ENCODE data around the gene ELMOD1. TPM values are rescaled to one million over a fixed set of nuclear protein-coding genes. Genes with fewer than 3 reads are reported as not detected.

ELMOD1 gene
- total RNA-seq (2022) (0.35 TPM in 1 of 2 replicates, not detected in the other), Bru-seq, nascent RNA (percentile 5 among the genes with signal in this experiment), BruChase-seq, experiment 1, labeled RNA remaining after a 6-hour chase (percentile 6 among the genes with signal in this experiment), BruChase-seq, experiment 2, labeled RNA remaining after a 2-hour chase (percentile 9 among the genes with signal in this experiment)
- long read RNA-seq: 0 reads

- CTCF ChIA-PET: interaction anchor here (0.6 to 0.9 kb wide), 2 partner anchors 19 to 20 kb away, joined by 3 to 6 read pairs; no protein-coding TSS in a partner anchor
- Mint-ChIP-seq H3K4me3 (ENCODE audit: low read depth, unreplicated experiment) (peak within 1 kb of the TSS; percentile 82), H3K27ac (ENCODE audit: unreplicated experiment) (no peak within 1 kb of the TSS), H3K36me3 (ENCODE audit: insufficient read depth, unreplicated experiment) (peaks cover 14% of the 10 kb centered on the region), H3K4me1 (ENCODE audit: low read depth, unreplicated experiment) (peaks cover 8% of the 10 kb centered on the region), H3K27me3 (ENCODE audit: unreplicated experiment) (peaks cover 69% of the 10 kb centered on the region), H3K9me3 (ENCODE audit: low read depth, unreplicated experiment) (no peaks in the 10 kb centered on the region)
- intact Hi-C loops (cut with micrococcal nuclease; ENCODE audit: unreplicated experiment): no loop called here
- BruUV-seq (replicated peaks): no TSS peak
- DNase-seq: peak; percentile 45
- TF ChIP-seq CTCF (IDR thresholded peaks at IDR 0.05; ENCODE audit: unreplicated experiment): no peak
Observed at GRCh38 chr11:107590460-107591377, at the start of gene ELMOD1. TSS of gene ELMOD1 (plus strand) at chr11:107591147. CDS start at chr11:107618190, 27,043 bp downstream.

GRCh38 chr11:107545101-107545514, 45.8 kb upstream of the ELMOD1 start:
- no peaks in the 10 kb centered on the region for H3K9me3 Mint-ChIP-seq (ENCODE audit: low read depth, unreplicated experiment)
- peak overlapping the region; percentile 75 for H3K27ac Mint-ChIP-seq (ENCODE audit: unreplicated experiment)
- CTCF ChIA-PET: interaction anchor here (0.6 to 0.7 kb wide), 3 partner anchors 57 to 1412 kb away, joined by 3 read pairs; no protein-coding TSS in a partner anchor
- H3K4me1 Mint-ChIP-seq (ENCODE audit: low read depth, unreplicated experiment): peaks cover 32% of the 10 kb centered on the region
- no peak for DNase-seq
- peaks cover 6% of the 10 kb centered on the region for H3K36me3 Mint-ChIP-seq (ENCODE audit: insufficient read depth, unreplicated experiment)
- peak overlapping the region; percentile 4 for H3K4me3 Mint-ChIP-seq (ENCODE audit: low read depth, unreplicated experiment)
- H3K27me3 Mint-ChIP-seq (ENCODE audit: unreplicated experiment): no peaks in the 10 kb centered on the region
- no peak for TF ChIP-seq CTCF (IDR thresholded peaks at IDR 0.05; ENCODE audit: unreplicated experiment)
- intact Hi-C loops (cut with micrococcal nuclease; ENCODE audit: unreplicated experiment): no loop called here
- BruUV-seq (replicated peaks): no TSS peak

GRCh38 chr11:107547961-107548360, 43.0 kb upstream of the ELMOD1 start:
- intact Hi-C loops (cut with micrococcal nuclease; ENCODE audit: unreplicated experiment): no loop called here
- TF ChIP-seq CTCF (IDR thresholded peaks at IDR 0.05; ENCODE audit: unreplicated experiment): no peak
- Mint-ChIP-seq H3K4me1 (ENCODE audit: low read depth, unreplicated experiment) (peaks cover 32% of the 10 kb centered on the region), H3K27me3 (ENCODE audit: unreplicated experiment) (no peaks in the 10 kb centered on the region), H3K36me3 (ENCODE audit: insufficient read depth, unreplicated experiment) (peaks cover 6% of the 10 kb centered on the region), H3K9me3 (ENCODE audit: low read depth, unreplicated experiment) (no peaks in the 10 kb centered on the region), H3K27ac (ENCODE audit: unreplicated experiment) (no peak overlapping the region), H3K4me3 (ENCODE audit: low read depth, unreplicated experiment) (no peak overlapping the region)
- no TSS peak for BruUV-seq (replicated peaks)
- no peak for DNase-seq
- CTCF ChIA-PET: no interaction called here

GRCh38 chr11:107549253-107549953, 41.5 kb upstream of the ELMOD1 start:
- Mint-ChIP-seq H3K36me3 (ENCODE audit: insufficient read depth, unreplicated experiment) (peaks cover 6% of the 10 kb centered on the region), H3K4me1 (ENCODE audit: low read depth, unreplicated experiment) (peaks cover 26% of the 10 kb centered on the region), H3K9me3 (ENCODE audit: low read depth, unreplicated experiment) (no peaks in the 10 kb centered on the region), H3K27ac (ENCODE audit: unreplicated experiment) (no peak overlapping the region), H3K4me3 (ENCODE audit: low read depth, unreplicated experiment) (no peak overlapping the region), H3K27me3 (ENCODE audit: unreplicated experiment) (no peaks in the 10 kb centered on the region)
- CTCF ChIA-PET: interaction anchor here (0.5 to 1.2 kb wide), 4 partner anchors 26 to 140 kb away, joined by 3 to 7 read pairs (median 4); no protein-coding TSS in a partner anchor
- DNase-seq: no peak
- intact Hi-C loops (cut with micrococcal nuclease; ENCODE audit: unreplicated experiment): loop anchor here (1.0 kb wide), 1 partner anchor 140 kb away; no protein-coding TSS in a partner anchor
- no peak for TF ChIP-seq CTCF (IDR thresholded peaks at IDR 0.05; ENCODE audit: unreplicated experiment)
- BruUV-seq (replicated peaks): no TSS peak
